Measurements from ENCODE around the gene RHBDD2. TPM values are rescaled to one million over a fixed set of nuclear protein-coding genes. Genes with fewer than 3 reads are reported as not detected.
A peak's percentile ranks its signal among the peaks of the same experiment; 100 is the strongest.
"Not testable (repeated sequence)": the region's sequence is repeated elsewhere in the genome, so short reads cannot be mapped to it uniquely, and the experiment has no call there.

Gene RHBDD2
- total RNA-seq, 4 donors from 2014 or later, result 28.5 to 52.1 (median 38.2) TPM

GRCh38 chr7:75836798-75837197, 42.0 kb upstream of the RHBDD2 start:
- TF ChIP-seq CTCF (IDR thresholded peaks at IDR 0.05 in 4 of 5, conservative IDR thresholded peaks at IDR 0.05 in 1 of 5) (no peak), POLR2A (IDR thresholded peaks at IDR 0.05) (no peak)
- DNase-seq (no peak), ATAC-seq (no peak)
- H3K36me3 ChIP-seq, result no peaks in the 10 kb centered on the region
- intact Hi-C loops (cut with DNase I; ENCODE audit: low total_unique reads), result no loop called here
- H3K4me1 ChIP-seq, result no peaks in the 10 kb centered on the region
- H3K27ac ChIP-seq, result no peak overlapping the region
- H3K4me3 ChIP-seq, result no peak overlapping the region
- H3K9me3 ChIP-seq, result no peaks in the 10 kb centered on the region
- in situ Hi-C loops (cut with MboI; ENCODE audit: low sequenced_read_pairs in 4 of 4), result no loop called here
- no peaks in the 10 kb centered on the region for H3K27me3 ChIP-seq

GRCh38 chr7:75838281-75838930, 40.4 kb upstream of the RHBDD2 start:
- H3K9me3 ChIP-seq; H3K27ac ChIP-seq; in situ Hi-C loops (cut with MboI; ENCODE audit: low sequenced_read_pairs in 4 of 4); H3K4me3 ChIP-seq; intact Hi-C loops (cut with DNase I; ENCODE audit: low total_unique reads); H3K4me1 ChIP-seq; H3K36me3 ChIP-seq; DNase-seq; ATAC-seq; H3K27me3 ChIP-seq: not testable (repeated sequence)

- DNase-seq, result no peak
- intact Hi-C loops (cut with DNase I; ENCODE audit: low total_unique reads), result no loop called here
- no peak for TF ChIP-seq POLR2A (IDR thresholded peaks at IDR 0.05)
- no peak for TF ChIP-seq CTCF (IDR thresholded peaks at IDR 0.05 in 4 of 5, conservative IDR thresholded peaks at IDR 0.05 in 1 of 5)
- H3K4me3 ChIP-seq, result no peak overlapping the region
- H3K9me3 ChIP-seq, result no peaks in the 10 kb centered on the region
- no peaks in the 10 kb centered on the region for H3K27me3 ChIP-seq
- no peaks in the 10 kb centered on the region for H3K4me1 ChIP-seq
- in situ Hi-C loops (cut with MboI; ENCODE audit: low sequenced_read_pairs in 4 of 4), result no loop called here
- no peak for ATAC-seq
- H3K27ac ChIP-seq, result no peak overlapping the region
- no peaks in the 10 kb centered on the region for H3K36me3 ChIP-seq
Measured at GRCh38 chr7:75840029-75840428, 38.8 kb upstream of the RHBDD2 start.

- Histone ChIP-seq H3K36me3 (no peaks in the 10 kb centered on the region), H3K4me3 (no peak overlapping the region), H3K4me1 (no peaks in the 10 kb centered on the region), H3K9me3 (no peaks in the 10 kb centered on the region), H3K27me3 (no peaks in the 10 kb centered on the region), H3K27ac (no peak overlapping the region)
- peak in 1 of 2 donors; percentile 17 for DNase-seq
- in situ Hi-C loops (cut with MboI; ENCODE audit: low sequenced_read_pairs in 4 of 4) (no loop called here), intact Hi-C loops (cut with DNase I; ENCODE audit: low total_unique reads) (no loop called here)
- peak; percentile 50 to 53 for ATAC-seq
- TF ChIP-seq CTCF (IDR thresholded peaks at IDR 0.05 in 4 of 5, conservative IDR thresholded peaks at IDR 0.05 in 1 of 5) (no peak), POLR2A (IDR thresholded peaks at IDR 0.05) (no peak)
Measured at GRCh38 chr7:75842836-75843446, 35.9 kb upstream of the RHBDD2 start.

- no peaks in the 10 kb centered on the region for H3K9me3 ChIP-seq
- intact Hi-C loops (cut with DNase I; ENCODE audit: low total_unique reads), result no loop called here
- H3K4me3 ChIP-seq, result no peak overlapping the region
- no peak overlapping the region for H3K27ac ChIP-seq
- DNase-seq (no peak), ATAC-seq (no peak)
- H3K27me3 ChIP-seq, result no peaks in the 10 kb centered on the region
- H3K36me3 ChIP-seq, result no peaks in the 10 kb centered on the region
- H3K4me1 ChIP-seq, result no peaks in the 10 kb centered on the region
- in situ Hi-C loops (cut with MboI; ENCODE audit: low sequenced_read_pairs in 4 of 4), result no loop called here
- no peak for TF ChIP-seq POLR2A (IDR thresholded peaks at IDR 0.05)
- no peak for TF ChIP-seq CTCF (IDR thresholded peaks at IDR 0.05 in 4 of 5, conservative IDR thresholded peaks at IDR 0.05 in 1 of 5)
Measured at GRCh38 chr7:75843613-75844116, 35.2 kb upstream of the RHBDD2 start.

All from gastrocnemius medialis (tissue), 4 donors.